ENCODE results near the gene TNFRSF19.
A peak's percentile ranks its signal among the peaks of the same experiment; 100 is the strongest.

The TNFRSF19 gene

DNA sequence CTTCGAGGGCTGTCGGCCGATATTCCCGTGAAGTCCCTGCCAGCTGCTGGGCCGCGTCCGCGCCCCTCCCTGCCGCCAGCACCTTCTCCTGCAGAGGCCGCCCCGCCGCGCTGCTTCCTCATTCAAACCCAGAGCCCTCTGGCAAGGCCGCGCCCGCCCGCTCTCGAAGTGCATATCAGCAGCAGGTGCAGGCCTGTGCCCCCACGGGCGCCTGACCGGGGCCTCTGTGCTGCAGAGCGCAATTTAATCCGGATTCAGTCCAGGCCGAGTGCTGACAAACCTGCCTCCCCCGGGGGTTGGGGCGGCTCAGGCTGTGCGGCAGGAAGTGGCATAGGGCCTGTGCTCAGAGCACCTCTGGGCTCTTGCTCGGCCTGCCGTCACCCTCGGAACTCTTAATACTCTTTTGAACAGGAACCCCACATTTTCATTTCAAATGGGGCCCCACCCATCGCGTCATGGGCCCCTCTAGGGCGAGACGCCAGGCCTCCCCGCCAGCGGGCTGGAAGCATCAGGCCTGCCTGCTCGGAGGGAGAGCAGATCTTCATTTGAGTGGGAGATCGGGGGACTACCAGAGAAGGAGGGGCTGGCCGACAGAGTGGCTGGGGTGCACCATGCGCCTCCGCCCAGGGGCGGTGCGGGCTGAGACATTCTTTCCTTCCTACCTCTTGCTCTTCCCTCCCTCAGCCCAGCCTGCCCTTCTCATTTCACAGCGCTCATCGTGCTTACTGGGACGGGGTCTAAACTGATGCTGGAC lies 125.7 kb downstream of the TNFRSF19 start:
- DNase-seq (ENCODE audit: low read depth) = peak; percentile 62
- H3K4me3 ChIP-seq (ENCODE audit: low read depth, low read length) = no peak overlapping the region
- no peak for TF ChIP-seq MYC (IDR thresholded peaks at IDR 0.05; ENCODE audit: low read depth, low read length)
- TF ChIP-seq, protein P1, sequence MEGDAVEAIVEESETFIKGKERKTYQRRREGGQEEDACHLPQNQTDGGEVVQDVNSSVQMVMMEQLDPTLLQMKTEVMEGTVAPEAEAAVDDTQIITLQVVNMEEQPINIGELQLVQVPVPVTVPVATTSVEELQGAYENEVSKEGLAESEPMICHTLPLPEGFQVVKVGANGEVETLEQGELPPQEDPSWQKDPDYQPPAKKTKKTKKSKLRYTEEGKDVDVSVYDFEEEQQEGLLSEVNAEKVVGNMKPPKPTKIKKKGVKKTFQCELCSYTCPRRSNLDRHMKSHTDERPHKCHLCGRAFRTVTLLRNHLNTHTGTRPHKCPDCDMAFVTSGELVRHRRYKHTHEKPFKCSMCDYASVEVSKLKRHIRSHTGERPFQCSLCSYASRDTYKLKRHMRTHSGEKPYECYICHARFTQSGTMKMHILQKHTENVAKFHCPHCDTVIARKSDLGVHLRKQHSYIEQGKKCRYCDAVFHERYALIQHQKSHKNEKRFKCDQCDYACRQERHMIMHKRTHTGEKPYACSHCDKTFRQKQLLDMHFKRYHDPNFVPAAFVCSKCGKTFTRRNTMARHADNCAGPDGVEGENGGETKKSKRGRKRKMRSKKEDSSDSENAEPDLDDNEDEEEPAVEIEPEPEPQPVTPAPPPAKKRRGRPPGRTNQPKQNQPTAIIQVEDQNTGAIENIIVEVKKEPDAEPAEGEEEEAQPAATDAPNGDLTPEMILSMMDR (IDR thresholded peaks at IDR 0.05; ENCODE audit: low read depth, low read length) = no peak
- TF ChIP-seq, protein P2, sequence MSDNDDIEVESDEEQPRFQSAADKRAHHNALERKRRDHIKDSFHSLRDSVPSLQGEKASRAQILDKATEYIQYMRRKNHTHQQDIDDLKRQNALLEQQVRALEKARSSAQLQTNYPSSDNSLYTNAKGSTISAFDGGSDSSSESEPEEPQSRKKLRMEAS (IDR thresholded peaks at IDR 0.05; ENCODE audit: low read depth, low read length) = no peak
- no peak for TF ChIP-seq POLR2A (IDR thresholded peaks at IDR 0.05; ENCODE audit: extremely low read depth, insufficient read length)

DNA sequence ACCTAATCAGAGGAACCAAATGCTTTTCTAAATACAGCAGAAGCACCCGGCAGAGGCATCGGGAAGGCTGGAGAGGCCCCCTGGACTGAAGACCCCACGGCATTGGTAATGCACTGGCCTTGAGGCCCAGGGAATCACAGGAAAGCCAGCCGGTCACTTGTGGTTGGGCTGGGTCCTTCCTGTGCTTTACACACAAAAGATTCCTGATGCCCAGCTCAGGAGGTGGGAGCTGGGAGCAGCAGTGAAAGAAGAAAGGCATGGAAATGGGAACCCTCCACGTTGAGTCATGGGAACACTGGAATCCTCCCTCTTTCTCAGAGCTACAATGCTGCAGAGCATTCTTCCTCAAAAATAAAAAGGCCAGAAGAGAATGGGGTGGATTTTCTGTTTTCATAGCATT lies 126.4 kb downstream of the TNFRSF19 start:
- DNase-seq (ENCODE audit: low read depth) = no peak
- no peak overlapping the region for H3K4me3 ChIP-seq (ENCODE audit: low read depth, low read length)
- TF ChIP-seq MYC (IDR thresholded peaks at IDR 0.05; ENCODE audit: low read depth, low read length) (no peak), POLR2A (IDR thresholded peaks at IDR 0.05; ENCODE audit: extremely low read depth, insufficient read length) (no peak)
- TF ChIP-seq, protein P2 (IDR thresholded peaks at IDR 0.05; ENCODE audit: low read depth, low read length) = no peak
- TF ChIP-seq, protein P1 (IDR thresholded peaks at IDR 0.05; ENCODE audit: low read depth, low read length) = no peak

DNA sequence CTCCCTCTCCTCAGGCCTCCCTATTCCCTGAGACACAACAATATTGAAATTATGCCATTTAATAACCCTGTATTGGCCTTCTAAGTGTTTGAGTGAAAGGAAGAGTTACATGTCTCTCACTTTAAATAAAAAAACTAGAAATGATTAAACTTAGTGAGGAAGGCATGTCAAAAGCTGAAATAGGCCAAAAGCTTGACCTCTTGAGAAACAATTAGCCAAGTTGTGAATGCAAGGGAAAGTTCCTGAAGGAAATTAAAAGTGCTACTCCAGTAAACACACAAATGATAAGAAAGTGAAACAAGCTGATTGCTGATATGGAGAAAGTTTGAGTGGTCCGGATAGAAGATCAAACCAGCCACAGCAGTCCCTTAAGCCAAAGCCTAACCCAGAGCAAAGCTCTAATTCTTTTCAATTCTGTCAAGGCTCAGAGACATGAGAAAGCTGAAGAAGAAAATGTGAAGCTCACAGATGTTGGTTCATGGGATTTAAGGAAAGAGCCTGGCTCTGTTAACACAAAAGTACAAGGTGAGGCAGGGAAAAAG lies 127.6 kb downstream of the TNFRSF19 start:
- TF ChIP-seq, protein P2 (IDR thresholded peaks at IDR 0.05; ENCODE audit: low read depth, low read length) = no peak
- TF ChIP-seq MYC (IDR thresholded peaks at IDR 0.05; ENCODE audit: low read depth, low read length) (no peak), POLR2A (IDR thresholded peaks at IDR 0.05; ENCODE audit: extremely low read depth, insufficient read length) (no peak)
- TF ChIP-seq, protein P1 (IDR thresholded peaks at IDR 0.05; ENCODE audit: low read depth, low read length) = no peak
- no peak overlapping the region for H3K4me3 ChIP-seq (ENCODE audit: low read depth, low read length)
- DNase-seq (ENCODE audit: low read depth) = no peak

DNA sequence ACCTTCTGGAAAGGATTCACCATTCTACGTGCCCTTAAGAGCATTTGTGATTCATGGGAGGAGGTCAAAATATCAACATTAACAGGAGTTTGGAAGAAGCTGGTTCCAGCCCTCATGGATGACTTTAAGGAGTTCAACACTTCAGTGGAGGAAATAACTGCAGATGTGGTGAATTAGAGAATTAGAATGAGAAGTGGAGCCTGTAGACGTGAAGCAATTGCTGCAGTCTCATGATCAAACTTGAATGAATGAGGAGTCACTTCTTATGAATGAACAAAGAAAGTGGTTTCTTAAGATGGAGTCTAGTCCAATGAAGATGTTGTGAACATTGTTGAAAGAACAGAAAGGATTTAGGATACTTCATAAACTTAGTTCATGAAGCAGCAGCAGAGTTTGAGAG lies 129.1 kb downstream of the TNFRSF19 start:
- no peak overlapping the region for H3K4me3 ChIP-seq (ENCODE audit: low read depth, low read length)
- TF ChIP-seq MYC (IDR thresholded peaks at IDR 0.05; ENCODE audit: low read depth, low read length) (no peak), POLR2A (IDR thresholded peaks at IDR 0.05; ENCODE audit: extremely low read depth, insufficient read length) (no peak)
- TF ChIP-seq, protein P1 (IDR thresholded peaks at IDR 0.05; ENCODE audit: low read depth, low read length) = no peak
- TF ChIP-seq, protein P2 (IDR thresholded peaks at IDR 0.05; ENCODE audit: low read depth, low read length) = no peak
- no peak for DNase-seq (ENCODE audit: low read depth)

DNA sequence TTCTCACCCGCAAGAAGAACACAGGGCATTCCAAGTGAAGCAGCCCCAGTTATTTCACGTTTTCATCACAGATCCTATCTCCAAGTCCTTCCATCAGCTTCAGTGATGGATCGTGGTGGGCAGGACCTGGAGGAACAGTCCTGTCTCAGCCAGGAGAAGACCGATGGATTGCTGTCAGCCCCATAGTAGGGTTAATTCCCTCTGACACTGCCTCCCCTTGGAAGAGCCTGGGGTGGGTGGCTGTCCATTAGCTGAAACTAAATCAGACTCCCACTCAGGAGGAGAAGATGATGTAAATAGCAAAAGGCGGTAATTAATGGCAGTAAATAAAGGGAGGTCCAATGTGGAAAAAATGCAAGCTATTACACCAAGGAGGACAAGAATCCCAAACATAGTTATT lies 131.0 kb downstream of the TNFRSF19 start:
- no peak for TF ChIP-seq POLR2A (IDR thresholded peaks at IDR 0.05; ENCODE audit: extremely low read depth, insufficient read length)
- TF ChIP-seq, protein P1 (IDR thresholded peaks at IDR 0.05; ENCODE audit: low read depth, low read length) = no peak
- TF ChIP-seq, protein P2 (IDR thresholded peaks at IDR 0.05; ENCODE audit: low read depth, low read length) = no peak
- TF ChIP-seq MYC (IDR thresholded peaks at IDR 0.05; ENCODE audit: low read depth, low read length) = no peak
- DNase-seq (ENCODE audit: low read depth) = no peak
- no peak overlapping the region for H3K4me3 ChIP-seq (ENCODE audit: low read depth, low read length)
